Adrenal gland (tissue), 12 donors: Measurements from ENCODE around the gene UBASH3B. TPM values are rescaled to one million over a fixed set of nuclear protein-coding genes. Genes with fewer than 3 reads are reported as not detected.

Experiments used
- DNase-seq, 7 donors: peaks; one replicate each; pipeline ENCODE4 v3.0.0-alpha.2; 2019 to 2020
- H3K27ac ChIP-seq, 5 donors: fragments of 200-600 bp; sonication (generic) in 4 of 5; 1 replicate in 3 of 5; 2 replicates in 2 of 5; pipeline versions ENCODE4 v1.5.1 to v1.8.0; 2016 to 2020; ENCODE audit warnings: mild to moderate bottlenecking in 1 of 5
- H3K27me3 ChIP-seq: fragments of 200-600 bp; 2 replicates; pipeline ENCODE4 v1.8.0; 2021
- H3K36me3 ChIP-seq, 2 donors: fragments of 200-600 bp; replicated peaks in 1 of 2; 1 replicate in 1 of 2; 2 replicates in 1 of 2; pipeline versions ENCODE4 v1.5.1 to v1.8.0; 2018 to 2022
- H3K4me1 ChIP-seq, 2 donors: fragments of 200-600 bp; replicated peaks in 1 of 2; 1 replicate in 1 of 2; 2 replicates in 1 of 2; pipeline versions ENCODE4 v1.5.1 to v1.8.0; 2018 to 2021
- H3K4me3 ChIP-seq, 4 donors: fragments of 200-600 bp; sonication (generic) in 3 of 4; one replicate each; pipeline ENCODE4 v1.5.1; 2016 to 2018
- H3K9me3 ChIP-seq, 3 donors: fragments of 200-600 bp; sonication (generic) in 1 of 3; replicated peaks in 1 of 3; 1 replicate in 2 of 3; 2 replicates in 1 of 3; pipeline versions ENCODE4 v1.5.1 to v1.8.0; 2016 to 2021
- POLR2A ChIP-seq, 2 donors: fragments of 450-650 bp; IDR thresholded peaks; one replicate each; pipeline ENCODE4 v1.6.1; 2017; ENCODE audit warnings: antibody characterized with exemption in 2 of 2, mild to moderate bottlenecking in 2 of 2, moderate library complexity in 1 of 2
- WGBS, 4 donors: extraction: QIAGEN DNeasy Blood & Tissue Kit in 2 of 4; methylation state at CpG; one replicate each; pipeline versions ENCODE4 v1.1.5 to v1.1.7; 2013 to 2017; 5-methylcytosine and 5-hydroxymethylcytosine counted together
- intact Hi-C, 2 donors: fragments of 100-400 bp; cut with DNase I; formaldehyde crosslinking; loops; one replicate each; pipeline versions ENCODE4 v1.14.1 to v1.15.0; 2022 to 2023
- polyA plus RNA-seq, 3 donors: library from polyadenylated mRNA; stranded (reverse); fragments of 200-250 nt in 2 of 3; fragments of 350-450 nt in 1 of 3; fragmentation: Illumina TruSeq in 1 of 3; extraction: RNeasy Lipid Tissue Mini Kit (QIAGEN cat#74804) in 1 of 3; gene quantifications; one replicate each; pipeline ENCODE4 v1.2.3, GENCODE V29; 2013 to 2014
- total RNA-seq, 9 donors: library from RNA; depleted of rRNA in 4 of 9; stranded (reverse); fragments of >200 nt in 4 of 9; fragments of 120-200 nt in 1 of 9; fragmentation: NEBNext Ultra II Directional in 1 of 9; extraction: Animal tissue kit (Norgen Biotek cat#: 25700) in 1 of 9; gene quantifications; one replicate each; pipeline versions ENCODE4 v1.1.0 to v1.2.4, GENCODE V29; 2013 to 2023
- TF ChIP-seq, protein P1 (sequence below), 6 experiments: fragments of 450-650 bp in 4 of 6; fragments of 200-600 bp in 2 of 6; sonication (generic) in 1 of 6; IDR thresholded peaks; 1 replicate in 5 of 6; 2 replicates in 1 of 6; pipeline versions ENCODE4 v1.5.1 to v1.8.0; 2016 to 2021; ENCODE audit warnings: antibody characterized with exemption in 6 of 6, mild to moderate bottlenecking in 2 of 6, moderate library complexity in 1 of 6
- donor health status: healthy with polysubstance abuse.
- donor health status: Bipolar disorder and iron deficiency.
- donor health status: DM: yes; HTN: yes; CAD: no.
- donor health status: DM: no; HTN: no; CAD: no.
- donor health status: DM: no; HTN: no; CAD: no.
- donor health status: DM: yes; HTN: yes; CAD: no.

UBASH3B gene
- total and polyA plus RNA-seq, 12 donors: 0.57 to 21.5 (median 5.6) TPM

DNA sequence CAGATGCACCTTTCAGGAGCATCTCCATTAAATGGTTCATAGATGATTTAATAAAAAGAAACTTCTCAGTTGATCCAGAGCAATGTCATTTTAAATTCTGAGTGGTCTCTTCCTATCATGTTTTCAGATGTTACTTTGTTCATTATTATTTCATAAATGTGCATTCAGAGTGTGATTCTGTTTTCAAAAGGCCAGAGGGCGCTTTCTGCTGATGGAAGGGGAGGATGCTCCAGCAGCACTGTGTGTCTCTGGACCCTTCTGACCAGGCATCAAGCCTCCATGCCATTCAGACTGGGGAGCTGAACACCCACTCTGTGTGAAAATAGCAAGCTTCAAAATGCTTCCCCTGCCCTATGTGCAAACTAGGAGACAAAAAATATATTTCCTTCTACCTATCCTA, 158.9 kb downstream of the UBASH3B start:
- WGBS, 4 donors: 80 to 100% (median 95%) methylated on average over 1 of the region's 1 CpG
- Histone ChIP-seq H3K27me3 (no peaks in the 10 kb centered on the region), H3K27ac (no peak overlapping the region), H3K36me3 (no peaks in the 10 kb centered on the region), H3K4me1 (no peaks in the 10 kb centered on the region), H3K4me3 (no peak overlapping the region), H3K9me3 (no peaks in the 10 kb centered on the region)
- intact Hi-C loops: no loop called here
- DNase-seq: no peak
- TF ChIP-seq, protein P1, sequence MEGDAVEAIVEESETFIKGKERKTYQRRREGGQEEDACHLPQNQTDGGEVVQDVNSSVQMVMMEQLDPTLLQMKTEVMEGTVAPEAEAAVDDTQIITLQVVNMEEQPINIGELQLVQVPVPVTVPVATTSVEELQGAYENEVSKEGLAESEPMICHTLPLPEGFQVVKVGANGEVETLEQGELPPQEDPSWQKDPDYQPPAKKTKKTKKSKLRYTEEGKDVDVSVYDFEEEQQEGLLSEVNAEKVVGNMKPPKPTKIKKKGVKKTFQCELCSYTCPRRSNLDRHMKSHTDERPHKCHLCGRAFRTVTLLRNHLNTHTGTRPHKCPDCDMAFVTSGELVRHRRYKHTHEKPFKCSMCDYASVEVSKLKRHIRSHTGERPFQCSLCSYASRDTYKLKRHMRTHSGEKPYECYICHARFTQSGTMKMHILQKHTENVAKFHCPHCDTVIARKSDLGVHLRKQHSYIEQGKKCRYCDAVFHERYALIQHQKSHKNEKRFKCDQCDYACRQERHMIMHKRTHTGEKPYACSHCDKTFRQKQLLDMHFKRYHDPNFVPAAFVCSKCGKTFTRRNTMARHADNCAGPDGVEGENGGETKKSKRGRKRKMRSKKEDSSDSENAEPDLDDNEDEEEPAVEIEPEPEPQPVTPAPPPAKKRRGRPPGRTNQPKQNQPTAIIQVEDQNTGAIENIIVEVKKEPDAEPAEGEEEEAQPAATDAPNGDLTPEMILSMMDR (IDR thresholded peaks at IDR 0.05): no peak
- no peak for TF ChIP-seq POLR2A (IDR thresholded peaks at IDR 0.05)

DNA sequence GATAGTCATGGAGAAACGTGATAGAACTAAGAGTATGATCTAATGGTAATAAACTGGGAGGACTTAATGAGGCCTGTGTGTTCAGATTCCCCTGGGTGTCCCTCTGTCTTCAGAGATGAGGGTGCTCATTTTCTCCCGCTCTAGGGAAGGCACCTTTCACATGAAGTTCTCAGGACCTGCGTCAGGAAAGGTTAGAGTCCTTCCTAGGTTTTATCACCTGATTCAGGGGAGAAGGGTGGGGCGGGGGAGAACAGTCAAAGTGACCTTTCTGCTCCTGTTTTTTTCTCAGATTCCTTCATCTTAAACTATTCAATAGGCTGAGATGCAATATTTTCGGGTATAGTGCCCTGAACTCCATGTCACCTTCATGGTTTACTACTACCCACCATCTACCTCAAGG, 160.4 kb downstream of the UBASH3B start:
- WGBS, 4 donors: 71 to 85% (median 81%) methylated on average over 5 of the region's 5 CpGs
- Histone ChIP-seq H3K4me1 (no peaks in the 10 kb centered on the region), H3K36me3 (no peaks in the 10 kb centered on the region), H3K27ac (no peak overlapping the region), H3K9me3 (no peaks in the 10 kb centered on the region), H3K4me3 (no peak overlapping the region), H3K27me3 (no peaks in the 10 kb centered on the region)
- DNase-seq: no peak
- TF ChIP-seq, protein P1 (IDR thresholded peaks at IDR 0.05): no peak
- no peak for TF ChIP-seq POLR2A (IDR thresholded peaks at IDR 0.05)
- intact Hi-C loops: no loop called here

- no peak for DNase-seq
- H3K27ac ChIP-seq: peak overlapping the region in 2 of 5 donors; percentile 18 to 29
- 53 to 62% (median 57%) methylated on average over 8 of the region's 8 CpGs for WGBS, 4 donors
These were observed 161.4 kb downstream of the UBASH3B start for GRCh38 chr11:122816761-122817520.

GRCh38 chr11:122820158-122820557, 164.6 kb downstream of the UBASH3B start:
- 64 to 91% (median 74%) methylated on average over 2 of the region's 2 CpGs for WGBS, 4 donors
- intact Hi-C loops: no loop called here
- TF ChIP-seq, protein P1 (IDR thresholded peaks at IDR 0.05): no peak
- no peak for TF ChIP-seq POLR2A (IDR thresholded peaks at IDR 0.05)
- DNase-seq: no peak
- Histone ChIP-seq H3K27ac (no peak overlapping the region), H3K27me3 (no peaks in the 10 kb centered on the region), H3K4me1 (no peaks in the 10 kb centered on the region), H3K9me3 (no peaks in the 10 kb centered on the region), H3K36me3 (no peaks in the 10 kb centered on the region), H3K4me3 (no peak overlapping the region)

More at GRCh38 chr11:122816761-122817520, 161.4 kb downstream of the UBASH3B start:
- Histone ChIP-seq H3K36me3 (no peaks in the 10 kb centered on the region), H3K27me3 (no peaks in the 10 kb centered on the region), H3K4me1 (no peaks in the 10 kb centered on the region), H3K9me3 (no peaks in the 10 kb centered on the region), H3K4me3 (no peak overlapping the region)
- intact Hi-C loops: no loop called here
- no peak for TF ChIP-seq POLR2A (IDR thresholded peaks at IDR 0.05)
- TF ChIP-seq, protein P1 (IDR thresholded peaks at IDR 0.05): no peak
